HepG2 (cell line): ENCODE measurements around the gene BCKDHA. TPM values are rescaled to one million over a fixed set of nuclear protein-coding genes. Genes with fewer than 3 reads are reported as not detected.
A peak's percentile ranks its signal among the peaks of the same experiment; 100 is the strongest.

Experiments used
- ATAC-seq: fragments of 200-7000 bp; cut with Tn5 transposase; 3 replicates; pipeline ENCODE4 v1.9.1; 2020; ENCODE audit warnings: mild to moderate bottlenecking, moderate library complexity
- BruUV-seq: library from RNA; stranded (reverse); fragments of 400-500 nt; replicated peaks from 2 replicates; lab custom pipeline; 2021; lab: Mats Ljungman, UMichigan
- CTCF ChIA-PET: fragments of 300-600 bp; formaldehyde crosslinking; extraction: SDS; loops from one replicate; lab custom pipeline; 2021; ENCODE audit warnings: low total read pairs, inconsistent platforms, low intra/inter-chr PET ratio; lab: Yijun Ruan, JAX
- POLR2A ChIA-PET: fragments of 350-600 bp; sonication (Branson Sonifier 250); formaldehyde crosslinking; loops from one replicate; lab custom pipeline; 2020; ENCODE audit warnings: antibody characterized with exemption, inconsistent platforms; lab: Yijun Ruan, JAX
- DNase-seq: peaks from one replicate; pipeline ENCODE4 v3.0.0-alpha.2; 2015; ENCODE audit warnings: low spot score
- FAIRE-seq: peaks from 3 replicates; lab custom pipeline; 2011; peaks lifted over from hg19 to GRCh38; lab: Jason Lieb, UNC
- H2AFZ ChIP-seq: one replicate; pipeline ENCODE4 v1.6.1; 2011; ENCODE audit warnings: low read length, inconsistent platforms
- H3K27ac ChIP-seq: fragments of 300-600 bp; 3 replicates; pipeline ENCODE4 v1.8.0; 2011; ENCODE audit warnings: mixed run types, mild to moderate bottlenecking, mixed read lengths, low read length, inconsistent platforms; ENCODE audit not compliant: insufficient read depth; ENCODE audit errors: extremely low read length
- H3K27me3 ChIP-seq, 2 experiments: fragments of 200-600 bp in 1 of 2; 2 replicates in 1 of 2; 3 replicates in 1 of 2; pipeline versions ENCODE4 v1.6.0 to v1.8.0; 2011; ENCODE audit warnings: low read length in 2 of 2, mild to moderate bottlenecking in 2 of 2, moderate library complexity in 2 of 2, inconsistent platforms in 1 of 2; ENCODE audit not compliant: insufficient read depth in 2 of 2, control insufficient read depth in 1 of 2
- H3K36me3 ChIP-seq, 2 experiments: fragments of 200-600 bp in 1 of 2; replicated peaks in 1 of 2; 2 replicates in 1 of 2; 3 replicates in 1 of 2; pipeline versions ENCODE4 v1.5.1 to v1.8.0; 2011; ENCODE audit warnings: low read length in 2 of 2, inconsistent platforms in 1 of 2; ENCODE audit not compliant: insufficient read depth in 2 of 2, control insufficient read depth in 1 of 2
- H3K4me1 ChIP-seq: 2 replicates; pipeline ENCODE4 v1.5.1; 2012; ENCODE audit warnings: low read length, inconsistent platforms; ENCODE audit not compliant: insufficient read depth
- H3K4me2 ChIP-seq: 2 replicates; pipeline ENCODE4 v1.6.0; 2011; ENCODE audit warnings: low read depth, low read length, inconsistent platforms
- H3K4me3 ChIP-seq, 3 experiments: fragments of 200-600 bp in 1 of 3; sonication (generic), shearing (Covaris generic) in 1 of 3; replicated peaks in 1 of 3; 2 replicates each; pipeline ENCODE4 v1.5.1; 2011 to 2016; ENCODE audit warnings: low read length in 3 of 3, inconsistent platforms in 2 of 3, low read depth in 2 of 3, mild to moderate bottlenecking in 2 of 3, control low read depth in 1 of 3, mixed read lengths in 1 of 3; ENCODE audit not compliant: insufficient read depth in 1 of 3
- H3K79me2 ChIP-seq: one replicate; pipeline ENCODE4 v1.6.1; 2011; ENCODE audit warnings: low read length, inconsistent platforms; ENCODE audit not compliant: insufficient read depth
- H3K9ac ChIP-seq: 2 replicates; pipeline ENCODE4 v1.6.0; 2011; ENCODE audit warnings: mild to moderate bottlenecking, low read depth, low read length, inconsistent platforms; ENCODE audit not compliant: insufficient read depth
- H3K9me3 ChIP-seq: 2 replicates; pipeline ENCODE4 v1.5.1; 2012; ENCODE audit warnings: mild to moderate bottlenecking, low read length
- H4K20me1 ChIP-seq: 2 replicates; pipeline ENCODE4 v1.6.0; 2011; ENCODE audit warnings: inconsistent platforms, mild to moderate bottlenecking, low read length, moderate library complexity; ENCODE audit not compliant: insufficient read depth
- GFI1 ChIP-seq: sonication (generic); formaldehyde crosslinking; IDR thresholded peaks from 2 replicates; pipeline ENCODE4 v1.5.0; 2020; ENCODE audit warnings: missing genetic modification reagents, mild to moderate bottlenecking, borderline replicate concordance
- HNRNPL ChIP-seq: fragments of 200-400 bp; formaldehyde crosslinking; IDR thresholded peaks from 2 replicates; pipeline ENCODE4 v1.6.1; 2017; ENCODE audit warnings: mild to moderate bottlenecking, low read depth, low read length
- KAT8 ChIP-seq: IDR thresholded peaks from 2 replicates; pipeline ENCODE4 v1.6.1; 2016; ENCODE audit warnings: missing genetic modification reagents, missing compliant biosample characterization
- SP5 ChIP-seq: IDR thresholded peaks from 2 replicates; pipeline ENCODE4 v1.6.1; 2016; ENCODE audit warnings: low read depth, borderline replicate concordance
- TFAP4 ChIP-seq: sonication (generic); IDR thresholded peaks from 2 replicates; pipeline ENCODE4 v1.6.1; 2016; ENCODE audit warnings: low read depth, borderline replicate concordance
- ZNF18 ChIP-seq: sonication (generic); formaldehyde crosslinking; IDR thresholded peaks from 2 replicates; pipeline ENCODE4 v1.8.0; 2022; ENCODE audit warnings: mild to moderate bottlenecking, missing genetic modification reagents; ENCODE audit not compliant: insufficient replicate concordance
- ZNF790 ChIP-seq: sonication (generic); formaldehyde crosslinking; IDR thresholded peaks from 2 replicates; pipeline ENCODE4 v1.8.0; 2022; ENCODE audit warnings: missing genetic modification reagents, mild to moderate bottlenecking, borderline replicate concordance
- WGBS: methylation state at CpG from one replicate; pipeline ENCODE4 v1.1.6; 2017; ENCODE audit warnings: low lambda C conversion rate; 5-methylcytosine and 5-hydroxymethylcytosine counted together
- in situ Hi-C: cut with HindIII; loops from 2 replicates; pipeline ENCODE4 v1.10.0; 2017; ENCODE audit warnings: low pct_unique_long_range_greater_than_20kb; ENCODE audit not compliant: extremely low pct_ligation_motif_present
- intact Hi-C: fragments of 100-400 bp; cut with micrococcal nuclease; formaldehyde crosslinking; loops from one replicate; pipeline ENCODE4 v1.10.0; 2022; ENCODE audit not compliant: unreplicated experiment
- polyA plus RNA-seq, 8 experiments: library from polyadenylated mRNA; depleted of rRNA in 3 of 8; stranded (reverse) in 7 of 8; unstranded in 1 of 8; fragments of >200 nt; fragmentation: Illumina TruSeq in 4 of 8; extraction: Trizol in 4 of 8; gene quantifications; 2 replicates each; pipeline versions ENCODE4 v1.2.1 to v1.2.3, GENCODE V29; 2011 to 2016; ENCODE audit warnings: low read depth in 4 of 8, missing spikeins in 1 of 8, mixed read lengths in 1 of 8; ENCODE audit not compliant: insufficient read depth in 1 of 8
- total RNA-seq, 5 experiments: library from RNA; depleted of rRNA; stranded (reverse); fragments of >200 nt; fragmentation: Illumina TruSeq; extraction: Trizol; gene quantifications; 2 replicates each; pipeline ENCODE4 v1.2.3, GENCODE V29; 2016; ENCODE audit warnings: low read depth in 1 of 5
- TF ChIP-seq, protein P1 (sequence below): sonication (generic); formaldehyde crosslinking; IDR thresholded peaks from 2 replicates; pipeline ENCODE4 v1.5.1; 2020; ENCODE audit warnings: mild to moderate bottlenecking, missing genetic modification reagents, moderate library complexity

BCKDHA gene
- total and polyA plus RNA-seq, 2 of the 13 experiments (the other 11 are each of a cell fraction or from before 2014, with no cell fraction given) = 11.8 to 31.5 TPM

- TF ChIP-seq ZNF790 (CRISPR knock-in tag) = no peak
Observed at GRCh38 chr19:41426952-41427646, 29.5 kb downstream of the BCKDHA start, which contains the start of gene B3GNT8 (continued).

DNA sequence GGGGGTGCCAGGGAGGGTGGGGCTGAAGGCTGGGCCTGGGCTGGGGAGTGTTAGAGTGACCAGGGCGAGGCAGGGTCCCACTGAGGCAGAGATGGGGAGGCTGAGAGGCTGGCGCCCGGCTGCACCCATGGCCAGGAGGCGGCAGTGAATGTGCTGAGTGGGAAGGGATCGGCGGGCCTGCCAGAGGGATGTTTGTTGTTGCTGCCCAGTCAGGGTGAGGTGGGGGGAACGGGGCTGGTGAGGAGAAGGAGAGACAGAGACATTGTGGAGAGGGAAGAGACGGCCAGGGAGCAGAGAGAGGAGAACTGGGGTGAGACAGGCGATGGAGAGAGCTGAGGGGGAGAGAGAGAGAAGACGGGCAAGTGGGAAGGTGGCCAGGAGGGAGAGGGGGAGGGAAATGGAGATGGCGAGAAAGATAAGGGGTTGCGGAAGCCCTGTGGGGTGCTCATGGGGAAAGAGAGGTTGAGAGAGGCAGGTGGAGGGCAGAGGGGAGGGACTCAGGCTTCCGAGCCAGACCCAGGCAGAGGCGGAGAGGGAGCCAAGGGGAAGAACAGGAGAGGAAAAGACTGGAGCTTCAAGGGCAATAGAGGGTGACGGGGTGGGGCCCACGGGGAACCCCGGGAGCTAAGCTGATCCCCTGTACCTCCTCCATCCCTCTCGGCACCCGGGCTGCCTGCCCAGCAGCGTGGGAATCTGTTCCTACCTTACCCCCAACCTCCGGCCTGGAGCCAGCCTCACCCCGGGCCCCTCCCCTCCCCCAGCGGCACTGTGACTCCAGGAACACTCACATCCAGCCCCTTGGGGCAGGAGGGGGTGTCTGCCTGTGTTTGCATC, 30.2 kb downstream of the BCKDHA start:
- H3K27me3 ChIP-seq = no peaks in the 10 kb centered on the region
- peaks cover 14 to 20% of the 10 kb centered on the region in 2 experiments; a peak in 4 of 5 replicates for H3K36me3 ChIP-seq
- H3K4me2 ChIP-seq = peak overlapping the region; percentile 72
- H3K4me1 ChIP-seq = peaks cover 59% of the 10 kb centered on the region
- POLR2A ChIA-PET = interaction anchor here (0.8 to 3.7 kb wide), 8 partner anchors 11 to 165 kb away, joined by 3 to 55 read pairs (median 4); partner anchors contain the start of genes B9D2 and DMAC2
- no peaks in the 10 kb centered on the region for H3K79me2 ChIP-seq
- H3K9me3 ChIP-seq = no peaks in the 10 kb centered on the region
- CTCF ChIA-PET = no interaction called here
- no peak for FAIRE-seq
- in situ Hi-C loops = no loop called here
- 0 out of 2 replicates have a peak overlapping the region, but pooled peaks have one; percentile 39 for H3K9ac ChIP-seq
- BruUV-seq = no TSS peak
- intact Hi-C loops = no loop called here
- no peak overlapping the region for H2AFZ ChIP-seq
- peak overlapping the region; percentile 26 to 76 (median 62); a peak in 4 of 6 replicates for H3K4me3 ChIP-seq
- H4K20me1 ChIP-seq = no peaks in the 10 kb centered on the region
- DNase-seq = no peak
- 39% methylated on average over 17 of the region's 23 CpGs for WGBS
- ATAC-seq = peak; percentile 35
- no peak overlapping the region for H3K27ac ChIP-seq
- TF ChIP-seq KAT8 (CRISPR knock-in tag) (no peak), HNRNPL (no peak), ZNF18 (CRISPR knock-in tag) (peak; percentile 16), TFAP4 (no peak), GFI1 (CRISPR knock-in tag) (no peak), SP5 (CRISPR knock-in tag) (no peak)
- TF ChIP-seq, protein P1, sequence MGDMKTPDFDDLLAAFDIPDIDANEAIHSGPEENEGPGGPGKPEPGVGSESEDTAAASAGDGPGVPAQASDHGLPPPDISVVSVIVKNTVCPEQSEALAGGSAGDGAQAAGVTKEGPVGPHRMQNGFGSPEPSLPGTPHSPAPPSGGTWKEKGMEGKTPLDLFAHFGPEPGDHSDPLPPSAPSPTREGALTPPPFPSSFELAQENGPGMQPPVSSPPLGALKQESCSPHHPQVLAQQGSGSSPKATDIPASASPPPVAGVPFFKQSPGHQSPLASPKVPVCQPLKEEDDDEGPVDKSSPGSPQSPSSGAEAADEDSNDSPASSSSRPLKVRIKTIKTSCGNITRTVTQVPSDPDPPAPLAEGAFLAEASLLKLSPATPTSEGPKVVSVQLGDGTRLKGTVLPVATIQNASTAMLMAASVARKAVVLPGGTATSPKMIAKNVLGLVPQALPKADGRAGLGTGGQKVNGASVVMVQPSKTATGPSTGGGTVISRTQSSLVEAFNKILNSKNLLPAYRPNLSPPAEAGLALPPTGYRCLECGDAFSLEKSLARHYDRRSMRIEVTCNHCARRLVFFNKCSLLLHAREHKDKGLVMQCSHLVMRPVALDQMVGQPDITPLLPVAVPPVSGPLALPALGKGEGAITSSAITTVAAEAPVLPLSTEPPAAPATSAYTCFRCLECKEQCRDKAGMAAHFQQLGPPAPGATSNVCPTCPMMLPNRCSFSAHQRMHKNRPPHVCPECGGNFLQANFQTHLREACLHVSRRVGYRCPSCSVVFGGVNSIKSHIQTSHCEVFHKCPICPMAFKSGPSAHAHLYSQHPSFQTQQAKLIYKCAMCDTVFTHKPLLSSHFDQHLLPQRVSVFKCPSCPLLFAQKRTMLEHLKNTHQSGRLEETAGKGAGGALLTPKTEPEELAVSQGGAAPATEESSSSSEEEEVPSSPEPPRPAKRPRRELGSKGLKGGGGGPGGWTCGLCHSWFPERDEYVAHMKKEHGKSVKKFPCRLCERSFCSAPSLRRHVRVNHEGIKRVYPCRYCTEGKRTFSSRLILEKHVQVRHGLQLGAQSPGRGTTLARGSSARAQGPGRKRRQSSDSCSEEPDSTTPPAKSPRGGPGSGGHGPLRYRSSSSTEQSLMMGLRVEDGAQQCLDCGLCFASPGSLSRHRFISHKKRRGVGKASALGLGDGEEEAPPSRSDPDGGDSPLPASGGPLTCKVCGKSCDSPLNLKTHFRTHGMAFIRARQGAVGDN (CRISPR knock-in tag) = peak; percentile 27; the same call in 1 of the 2 replicates
